Esophagus muscularis mucosa (tissue), 4 donors: Measurements from ENCODE around the gene PDE1C.

Experiments used
- EP300 ChIP-seq: sonication (generic); formaldehyde crosslinking; IDR thresholded peaks from one replicate; pipeline ENCODE4 v1.6.1; 2017; ENCODE audit warnings: antibody characterized with exemption
- POLR2A ChIP-seq: fragments of 450-650 bp; IDR thresholded peaks from one replicate; pipeline ENCODE4 v1.6.1; 2017; ENCODE audit warnings: antibody characterized with exemption, moderate library complexity, mild to moderate bottlenecking, low read depth
- TF ChIP-seq, protein P1 (sequence below), 3 experiments: fragments of 200-600 bp in 2 of 3; fragments of 450-650 bp in 1 of 3; sonication (generic) in 2 of 3; IDR thresholded peaks; one replicate each; pipeline ENCODE4 v1.5.1; 2017 to 2019; ENCODE audit warnings: antibody characterized with exemption in 3 of 3, mild to moderate bottlenecking in 2 of 3, moderate library complexity in 1 of 3

DNA sequence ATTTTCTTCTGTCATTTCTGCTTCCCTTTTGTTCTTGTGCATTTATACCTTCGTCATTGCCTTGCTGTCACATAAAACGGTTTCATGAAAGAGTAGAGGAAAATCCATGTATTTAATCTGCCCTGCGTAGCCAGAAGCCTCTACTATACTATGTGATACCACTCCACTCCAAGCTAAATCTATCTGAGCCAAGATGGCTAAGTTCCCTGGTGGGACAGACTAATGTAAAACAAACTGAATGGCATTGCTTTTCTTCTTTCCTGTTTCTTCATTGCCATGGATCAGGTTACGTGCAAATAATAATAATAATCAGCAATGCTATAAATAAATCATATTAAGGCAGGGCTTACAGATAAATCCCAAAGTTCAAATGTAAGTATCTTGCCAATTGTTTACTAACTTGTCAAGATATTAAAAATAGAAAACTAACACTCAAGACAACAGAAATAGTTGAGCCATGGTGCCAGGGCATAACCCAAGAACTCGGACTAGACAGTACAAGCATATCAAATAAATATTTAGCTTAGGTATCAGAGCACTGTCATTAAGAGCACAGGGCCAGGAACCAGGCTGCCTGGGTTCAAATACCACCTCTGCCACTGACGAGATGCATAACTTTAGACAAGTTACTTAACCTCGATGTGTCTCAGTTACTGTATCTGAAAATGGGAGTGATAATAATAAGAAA lies 151.4 kb downstream of the PDE1C start:
- TF ChIP-seq, protein P1, sequence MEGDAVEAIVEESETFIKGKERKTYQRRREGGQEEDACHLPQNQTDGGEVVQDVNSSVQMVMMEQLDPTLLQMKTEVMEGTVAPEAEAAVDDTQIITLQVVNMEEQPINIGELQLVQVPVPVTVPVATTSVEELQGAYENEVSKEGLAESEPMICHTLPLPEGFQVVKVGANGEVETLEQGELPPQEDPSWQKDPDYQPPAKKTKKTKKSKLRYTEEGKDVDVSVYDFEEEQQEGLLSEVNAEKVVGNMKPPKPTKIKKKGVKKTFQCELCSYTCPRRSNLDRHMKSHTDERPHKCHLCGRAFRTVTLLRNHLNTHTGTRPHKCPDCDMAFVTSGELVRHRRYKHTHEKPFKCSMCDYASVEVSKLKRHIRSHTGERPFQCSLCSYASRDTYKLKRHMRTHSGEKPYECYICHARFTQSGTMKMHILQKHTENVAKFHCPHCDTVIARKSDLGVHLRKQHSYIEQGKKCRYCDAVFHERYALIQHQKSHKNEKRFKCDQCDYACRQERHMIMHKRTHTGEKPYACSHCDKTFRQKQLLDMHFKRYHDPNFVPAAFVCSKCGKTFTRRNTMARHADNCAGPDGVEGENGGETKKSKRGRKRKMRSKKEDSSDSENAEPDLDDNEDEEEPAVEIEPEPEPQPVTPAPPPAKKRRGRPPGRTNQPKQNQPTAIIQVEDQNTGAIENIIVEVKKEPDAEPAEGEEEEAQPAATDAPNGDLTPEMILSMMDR (IDR thresholded peaks at IDR 0.05), result no peak
- no peak for TF ChIP-seq EP300
- TF ChIP-seq POLR2A, result no peak
